H1 (cell line): ENCODE measurements around the gene ACOT11. TPM values are rescaled to one million over a fixed set of nuclear protein-coding genes. Genes with fewer than 3 reads are reported as not detected.

Experiments
- CTCF ChIA-PET: fragments of 300-600 bp; sonication (Branson Sonifier 250); formaldehyde crosslinking; loops from one replicate; lab custom pipeline; 2021; ENCODE audit not compliant: partially characterized antibody; lab: Charles Lee
- POLR2A ChIA-PET: fragments of 300-600 bp; sonication (Branson Sonifier 250); formaldehyde crosslinking; loops from one replicate; lab custom pipeline; 2021; ENCODE audit warnings: inconsistent platforms; ENCODE audit not compliant: partially characterized antibody; lab: Charles Lee
- DNase-seq, 2 experiments: peaks; one replicate each; pipeline versions ENCODE4 v3.0.0 to v3.0.0-alpha.2; 2010 to 2022; ENCODE audit warnings: low spot score in 2 of 2, low read depth in 1 of 2, mixed read lengths in 1 of 2
- FAIRE-seq: peaks from 2 replicates; lab custom pipeline; 2011; peaks lifted over from hg19 to GRCh38; lab: Jason Lieb, UNC
- H2AFZ ChIP-seq: 2 replicates; pipeline ENCODE4 v1.8.1; 2012; ENCODE audit warnings: low read length, inconsistent platforms
- H2AK5ac ChIP-seq: 2 replicates; pipeline ENCODE4 v1.6.1; 2013; ENCODE audit warnings: low read depth, low read length
- H2BK120ac ChIP-seq: replicated peaks from 2 replicates; pipeline ENCODE3; 2013; ENCODE audit warnings: low read depth, low read length, inconsistent platforms
- H2BK12ac ChIP-seq: 2 replicates; pipeline ENCODE4 v1.6.1; 2013; ENCODE audit warnings: low read depth, low read length
- H2BK15ac ChIP-seq: 2 replicates; pipeline ENCODE4 v1.6.1; 2013; ENCODE audit warnings: low read length
- H2BK20ac ChIP-seq: 2 replicates; pipeline ENCODE4 v1.6.1; 2013; ENCODE audit warnings: low read length
- H2BK5ac ChIP-seq: 2 replicates; pipeline ENCODE4 v1.6.1; 2013; ENCODE audit warnings: low read depth, low read length
- H3K14ac ChIP-seq: 2 replicates; pipeline ENCODE4 v1.6.1; 2013; ENCODE audit warnings: inconsistent platforms; ENCODE audit not compliant: insufficient read length
- H3K18ac ChIP-seq: 2 replicates; pipeline ENCODE4 v1.6.1; 2013; ENCODE audit warnings: low read length; ENCODE audit errors: extremely low read depth
- H3K23ac ChIP-seq: 2 replicates; pipeline ENCODE4 v1.6.1; 2013; ENCODE audit warnings: inconsistent platforms; ENCODE audit not compliant: insufficient read length
- H3K23me2 ChIP-seq: 2 replicates; pipeline ENCODE4 v1.6.1; 2013; ENCODE audit warnings: low read depth, low read length
- H3K27ac ChIP-seq: 2 replicates; pipeline ENCODE4 v1.6.1; 2011; ENCODE audit warnings: low read depth, low read length, inconsistent platforms
- H3K27me3 ChIP-seq, 4 experiments: replicated peaks in 1 of 4; 1 replicate in 1 of 4; 2 replicates in 3 of 4; pipeline versions ENCODE4 v1.6.1 to v1.8.1; 2011 to 2013; ENCODE audit warnings: low read length in 3 of 4, mild to moderate bottlenecking in 3 of 4, inconsistent platforms in 2 of 4, mixed read lengths in 2 of 4, moderate library complexity in 1 of 4; ENCODE audit not compliant: control insufficient read depth in 3 of 4, insufficient read depth in 3 of 4; ENCODE audit errors: extremely low read depth in 1 of 4
- H3K36me3 ChIP-seq, 4 experiments: 2 replicates each; pipeline versions ENCODE4 v1.6.1 to v1.8.1; 2011 to 2013; ENCODE audit warnings: mild to moderate bottlenecking in 4 of 4, low read length in 3 of 4, moderate library complexity in 2 of 4, control low read depth in 1 of 4, inconsistent platforms in 1 of 4; ENCODE audit not compliant: insufficient read depth in 4 of 4, control insufficient read depth in 2 of 4
- H3K4ac ChIP-seq: replicated peaks from 2 replicates; pipeline ENCODE3; 2013; ENCODE audit warnings: low read length, low read depth, mixed read lengths, inconsistent platforms; ENCODE audit not compliant: insufficient read length
- H3K4me1 ChIP-seq, 4 experiments: replicated peaks in 1 of 4; 1 replicate in 1 of 4; 2 replicates in 3 of 4; pipeline versions ENCODE4 v1.6.1 to v1.8.1; 2011 to 2013; ENCODE audit warnings: low read length in 3 of 4, inconsistent platforms in 2 of 4, mixed read lengths in 1 of 4; ENCODE audit not compliant: insufficient read depth in 4 of 4, control insufficient read depth in 3 of 4
- H3K4me2 ChIP-seq, 2 experiments: 2 replicates each; pipeline versions ENCODE4 v1.6.1 to v1.8.1; 2011 to 2013; ENCODE audit warnings: low read depth in 2 of 2, low read length in 2 of 2, control low read depth in 1 of 2, inconsistent platforms in 1 of 2, mild to moderate bottlenecking in 1 of 2; ENCODE audit not compliant: insufficient read depth in 1 of 2
- H3K4me3 ChIP-seq, 4 experiments: fragments of 200-600, 300-600 bp in 1 of 4; sonication (generic), shearing (Covaris generic), sonication (Bioruptor Twin) in 1 of 4; 2 replicates each; pipeline versions ENCODE4 v1.5.1 to v1.8.1; 2011 to 2016; ENCODE audit warnings: low read length in 4 of 4, low read depth in 3 of 4, control low read depth in 2 of 4, inconsistent platforms in 2 of 4, mild to moderate bottlenecking in 2 of 4, mixed read lengths in 1 of 4, moderate library complexity in 1 of 4; ENCODE audit not compliant: insufficient read depth in 2 of 4; ENCODE audit errors: extremely low read depth in 1 of 4
- H3K56ac ChIP-seq: replicated peaks from 2 replicates; pipeline ENCODE3; 2013; ENCODE audit warnings: low read depth, mild to moderate bottlenecking, mixed read lengths, low read length, inconsistent platforms; ENCODE audit not compliant: insufficient read length
- H3K79me1 ChIP-seq: 2 replicates; pipeline ENCODE4 v1.6.1; 2013; ENCODE audit warnings: low read depth, low read length, control low read depth
- H3K79me2 ChIP-seq, 2 experiments: 2 replicates each; pipeline versions ENCODE4 v1.6.1 to v1.8.1; 2012 to 2013; ENCODE audit warnings: low read length in 2 of 2, mild to moderate bottlenecking in 2 of 2, inconsistent platforms in 1 of 2; ENCODE audit not compliant: insufficient read depth in 2 of 2, control insufficient read depth in 1 of 2
- H3K9ac ChIP-seq, 4 experiments: replicated peaks in 1 of 4; 1 replicate in 1 of 4; 2 replicates in 3 of 4; pipeline versions ENCODE4 v1.6.1 to v1.8.1; 2011 to 2013; ENCODE audit warnings: low read depth in 3 of 4, low read length in 3 of 4, control low read depth in 2 of 4, mild to moderate bottlenecking in 2 of 4, moderate library complexity in 2 of 4, inconsistent platforms in 1 of 4; ENCODE audit errors: extremely low read depth in 1 of 4
- H3K9me3 ChIP-seq, 2 experiments: 2 replicates each; pipeline versions ENCODE4 v1.6.1 to v1.8.1; 2012 to 2013; ENCODE audit warnings: mild to moderate bottlenecking in 2 of 2, moderate library complexity in 2 of 2, control low read depth in 1 of 2, inconsistent platforms in 1 of 2, low read depth in 1 of 2, low read length in 1 of 2, mixed read lengths in 1 of 2; ENCODE audit not compliant: insufficient read depth in 2 of 2
- H4K20me1 ChIP-seq, 2 experiments: replicated peaks in 1 of 2; 2 replicates each; pipeline versions ENCODE3 to v1.8.1; 2011 to 2013; ENCODE audit warnings: inconsistent platforms in 2 of 2, low read length in 2 of 2, mild to moderate bottlenecking in 1 of 2; ENCODE audit not compliant: insufficient read depth in 2 of 2, control insufficient read depth in 1 of 2
- H4K5ac ChIP-seq: 2 replicates; pipeline ENCODE4 v1.6.1; 2013; ENCODE audit warnings: low read length, low read depth, mixed read lengths, inconsistent platforms; ENCODE audit not compliant: insufficient read length
- H4K8ac ChIP-seq: 2 replicates; pipeline ENCODE4 v1.8.0; 2013; ENCODE audit warnings: mild to moderate bottlenecking, moderate library complexity, low read length, inconsistent platforms; ENCODE audit not compliant: insufficient read depth; ENCODE audit errors: extremely low read depth
- H4K91ac ChIP-seq: replicated peaks from 2 replicates; pipeline ENCODE3; 2013; ENCODE audit warnings: low read length, mixed read lengths, inconsistent platforms; ENCODE audit not compliant: insufficient read length
- WGBS, 2 experiments: shearing (Covaris generic) in 1 of 2; methylation state at CpG; one replicate each; pipeline versions ENCODE4 v1.1.6 to v1.1.7; 2013 to 2015; ENCODE audit warnings: low lambda C conversion rate in 2 of 2, mixed read lengths in 2 of 2, inconsistent platforms in 1 of 2, low coverage in 1 of 2, missing lambda C conversion rate in 1 of 2; ENCODE audit not compliant: insufficient replicate concordance in 2 of 2, insufficient coverage in 1 of 2, insufficient read length in 1 of 2; ENCODE audit errors: extremely low coverage in 1 of 2, missing lambda C conversion rate in 1 of 2; 5-methylcytosine and 5-hydroxymethylcytosine counted together
- polyA plus RNA-seq, 7 experiments: library from polyadenylated mRNA; depleted of rRNA in 3 of 7; stranded (reverse) in 5 of 7; unstranded in 2 of 7; fragments of >200 nt in 5 of 7; fragments of 200-250 nt in 2 of 7; gene quantifications; 1 replicate in 5 of 7; 2 replicates in 1 of 7; 4 replicates in 1 of 7; pipeline versions ENCODE4 v1.2.1 to v1.2.3, GENCODE V29; 2011 to 2013; ENCODE audit warnings: missing spikeins in 2 of 7, mixed read lengths in 2 of 7
- total RNA-seq: library from RNA; stranded (reverse); fragmentation: NEBNext Ultra II Directional; extraction: Animal tissue kit (Norgen Biotek cat#: 25700); gene quantifications from 2 replicates; pipeline ENCODE4 v1.2.1, GENCODE V29; 2021

Gene ACOT11
- total and polyA plus RNA-seq, 2 of the 8 experiments (the other 6 are each of a cell fraction or from before 2014, with no cell fraction given) = 3.8 to 4.5 TPM

- peaks cover 4 to 19% (median 11%) of the 10 kb centered on the region in 4 experiments for H3K4me1 ChIP-seq
- H4K8ac ChIP-seq = no peak overlapping the region
- H3K27ac ChIP-seq = no peak overlapping the region
- H3K23ac ChIP-seq = no peak overlapping the region
- no peak overlapping the region for H2BK20ac ChIP-seq
- no peak overlapping the region for H4K5ac ChIP-seq
- FAIRE-seq (no peak), DNase-seq (no peak)
- peaks cover 9% of the 10 kb centered on the region; the same call in 1 of the 2 replicates for H3K23me2 ChIP-seq
- H3K27me3 ChIP-seq = no peaks in the 10 kb centered on the region
- no peak overlapping the region for H2AFZ ChIP-seq
- H2AK5ac ChIP-seq = no peak overlapping the region
- no peak overlapping the region; the same call in 1 of the 2 replicates for H2BK5ac ChIP-seq
- H3K79me1 ChIP-seq = peaks cover 2% of the 10 kb centered on the region; the same call in 1 of the 2 replicates
- H3K9me3 ChIP-seq = no peaks in the 10 kb centered on the region
- no peak overlapping the region for H2BK15ac ChIP-seq
- no peak overlapping the region for H2BK120ac ChIP-seq
- H3K4me2 ChIP-seq = no peak overlapping the region
- no peak overlapping the region for H3K9ac ChIP-seq
- no peak overlapping the region for H2BK12ac ChIP-seq
- no peak overlapping the region for H3K4me3 ChIP-seq
- H4K20me1 ChIP-seq = no peaks in the 10 kb centered on the region
- no peaks in the 10 kb centered on the region for H3K79me2 ChIP-seq
- ChIA-PET POLR2A (interaction anchor here (0.5 to 1.5 kb wide), 4 partner anchors 18 to 327 kb away, joined by 3 read pairs; partner anchors contain the start of gene SSBP3), CTCF (interaction anchor here (0.7 to 4.7 kb wide), 15 partner anchors 11 to 465 kb away, joined by 3 to 19 read pairs (median 5); no protein-coding TSS in a partner anchor)
- no peak overlapping the region for H4K91ac ChIP-seq
- H3K56ac ChIP-seq = no peak overlapping the region
- H3K36me3 ChIP-seq = no peaks in the 10 kb centered on the region
- no peak overlapping the region for H3K18ac ChIP-seq
- H3K4ac ChIP-seq = no peak overlapping the region
- H3K14ac ChIP-seq = no peak overlapping the region
- 77% methylated on average over 10 of the region's 10 CpGs; no CpG with 5 or more reads in 1 of the 2 experiments for WGBS, 2 experiments
Observed at GRCh38 chr1:54546651-54547401, 1.2 kb upstream of the ACOT11 start.
